Cardiac fibroblast (primary cell): ENCODE data around the gene HEPH.

Experiments
- DNase-seq, 2 donors: peaks; one replicate each; pipeline versions ENCODE4 v3.0.0 to v3.0.0-alpha.2; 2010; ENCODE audit warnings: low read depth in 2 of 2
- H3K4me3 ChIP-seq, 2 donors: replicated peaks in 1 of 2; 1 replicate in 1 of 2; 2 replicates in 1 of 2; pipeline ENCODE4 v1.5.1; 2011; ENCODE audit warnings: low read depth in 2 of 2, low read length in 2 of 2, mild to moderate bottlenecking in 2 of 2, moderate library complexity in 1 of 2
- TF ChIP-seq, protein P1 (sequence below): IDR thresholded peaks from one replicate; pipeline ENCODE4 v1.5.1; 2011; ENCODE audit warnings: low read depth, mild to moderate bottlenecking, low read length, inconsistent platforms

HEPH gene

DNA sequence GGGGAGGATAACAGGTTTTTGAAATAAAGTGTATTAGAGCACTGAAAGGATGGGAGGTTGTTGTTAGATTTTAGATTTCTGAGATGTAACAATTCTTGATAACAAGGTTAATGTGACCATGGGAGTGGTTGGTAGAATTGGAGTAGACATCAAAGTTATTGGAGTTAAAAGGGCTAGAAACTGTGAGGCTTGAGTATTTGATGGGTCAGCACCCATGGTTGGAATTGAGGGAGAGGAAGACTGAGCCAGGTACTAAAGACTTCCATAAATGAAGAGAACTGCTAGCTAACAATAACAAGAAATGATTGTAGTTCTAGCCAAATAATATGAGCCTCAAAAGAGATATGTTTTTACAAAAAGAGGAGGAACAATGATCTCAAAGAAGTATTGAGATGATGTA is 98.8 kb downstream of the HEPH start:
- TF ChIP-seq, protein P1, sequence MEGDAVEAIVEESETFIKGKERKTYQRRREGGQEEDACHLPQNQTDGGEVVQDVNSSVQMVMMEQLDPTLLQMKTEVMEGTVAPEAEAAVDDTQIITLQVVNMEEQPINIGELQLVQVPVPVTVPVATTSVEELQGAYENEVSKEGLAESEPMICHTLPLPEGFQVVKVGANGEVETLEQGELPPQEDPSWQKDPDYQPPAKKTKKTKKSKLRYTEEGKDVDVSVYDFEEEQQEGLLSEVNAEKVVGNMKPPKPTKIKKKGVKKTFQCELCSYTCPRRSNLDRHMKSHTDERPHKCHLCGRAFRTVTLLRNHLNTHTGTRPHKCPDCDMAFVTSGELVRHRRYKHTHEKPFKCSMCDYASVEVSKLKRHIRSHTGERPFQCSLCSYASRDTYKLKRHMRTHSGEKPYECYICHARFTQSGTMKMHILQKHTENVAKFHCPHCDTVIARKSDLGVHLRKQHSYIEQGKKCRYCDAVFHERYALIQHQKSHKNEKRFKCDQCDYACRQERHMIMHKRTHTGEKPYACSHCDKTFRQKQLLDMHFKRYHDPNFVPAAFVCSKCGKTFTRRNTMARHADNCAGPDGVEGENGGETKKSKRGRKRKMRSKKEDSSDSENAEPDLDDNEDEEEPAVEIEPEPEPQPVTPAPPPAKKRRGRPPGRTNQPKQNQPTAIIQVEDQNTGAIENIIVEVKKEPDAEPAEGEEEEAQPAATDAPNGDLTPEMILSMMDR, result no peak
- DNase-seq, result no peak
- H3K4me3 ChIP-seq, result no peak overlapping the region
